Progenitor cell of endocrine pancreas (in vitro differentiated cells): Measurements from ENCODE around the gene FIBCD1. TPM values are rescaled to one million over a fixed set of nuclear protein-coding genes. Genes with fewer than 3 reads are reported as not detected.

Experiments used
- DNase-seq: peaks from one replicate; pipeline ENCODE4 v3.0.0; 2021; ENCODE audit warnings: low spot score; ENCODE audit not compliant: unreplicated experiment
- H3K27ac Mint-ChIP-seq: 2 replicates; pipeline ENCODE4 v1.8.0; 2021; ENCODE audit warnings: mild to moderate bottlenecking, moderate library complexity, mixed read lengths
- H3K27me3 Mint-ChIP-seq: 2 replicates; pipeline ENCODE4 v1.8.0; 2021; ENCODE audit warnings: mixed read lengths
- H3K36me3 Mint-ChIP-seq: 2 replicates; pipeline ENCODE4 v1.8.0; 2022; ENCODE audit warnings: mixed read lengths; ENCODE audit not compliant: insufficient read depth
- H3K4me1 Mint-ChIP-seq: 2 replicates; pipeline ENCODE4 v1.8.0; 2021; ENCODE audit warnings: low read depth, mixed read lengths
- H3K4me3 Mint-ChIP-seq: 2 replicates; pipeline ENCODE4 v1.8.0; 2021; ENCODE audit warnings: low read depth, mild to moderate bottlenecking, moderate library complexity, mixed read lengths
- H3K9me3 Mint-ChIP-seq: 2 replicates; pipeline ENCODE4 v1.8.0; 2021; ENCODE audit warnings: low read depth, mixed read lengths
- CTCF ChIP-seq: fragments of 200-600 bp; sonication (generic); IDR thresholded peaks from one replicate; pipeline ENCODE4 v1.5.0; 2021; ENCODE audit warnings: antibody characterized with exemption, mild to moderate bottlenecking; ENCODE audit not compliant: unreplicated experiment
- total RNA-seq: library from RNA; stranded (reverse); gene quantifications from 2 replicates; pipeline ENCODE4 v1.2.1, GENCODE V29; 2021

The FIBCD1 gene
- total RNA-seq, 1 donor from 2014 or later: not detected

GRCh38 chr9:130854835-130855234 lies 84.2 kb downstream of the FIBCD1 start:
- H3K27me3 Mint-ChIP-seq: no peaks in the 10 kb centered on the region
- peak overlapping the region; percentile 56 for H3K27ac Mint-ChIP-seq
- H3K9me3 Mint-ChIP-seq: no peaks in the 10 kb centered on the region
- DNase-seq: no peak
- no peak overlapping the region for H3K4me3 Mint-ChIP-seq
- no peak for TF ChIP-seq CTCF
- H3K4me1 Mint-ChIP-seq: peaks cover 11% of the 10 kb centered on the region
- peaks cover 17% of the 10 kb centered on the region for H3K36me3 Mint-ChIP-seq

GRCh38 chr9:130854092-130854491 lies 85.0 kb downstream of the FIBCD1 start:
- Mint-ChIP-seq H3K36me3 (peaks cover 16% of the 10 kb centered on the region), H3K4me3 (no peak overlapping the region), H3K27ac (peak overlapping the region; percentile 80), H3K4me1 (peaks cover 11% of the 10 kb centered on the region), H3K9me3 (no peaks in the 10 kb centered on the region), H3K27me3 (no peaks in the 10 kb centered on the region)
- TF ChIP-seq CTCF: no peak
- no peak for DNase-seq

DNA sequence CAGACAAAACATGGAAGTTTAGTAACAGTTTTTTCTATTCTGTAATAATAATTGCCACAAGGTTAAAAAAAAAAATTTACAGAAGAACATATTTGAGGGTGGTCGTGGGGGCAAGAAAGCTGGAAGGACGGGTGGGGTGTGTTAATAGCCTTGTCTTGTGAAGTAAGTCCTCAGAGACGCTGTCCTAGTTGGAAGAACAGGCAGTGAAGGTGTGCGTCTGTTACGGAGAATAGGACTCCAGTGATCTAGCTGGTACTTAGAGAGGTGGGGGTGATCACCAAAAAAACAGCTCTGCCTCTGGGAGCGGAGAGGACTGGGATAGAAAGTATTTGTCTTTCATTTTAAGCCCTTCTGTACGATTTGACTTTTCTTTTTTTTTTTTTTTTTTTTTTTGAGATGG lies 86.2 kb downstream of the FIBCD1 start:
- no peak for DNase-seq
- Mint-ChIP-seq H3K4me1 (peaks cover under 1% of the 10 kb centered on the region), H3K27ac (peak overlapping the region; percentile 19), H3K27me3 (no peaks in the 10 kb centered on the region), H3K36me3 (peaks cover 16% of the 10 kb centered on the region), H3K9me3 (no peaks in the 10 kb centered on the region), H3K4me3 (no peak overlapping the region)
- TF ChIP-seq CTCF: no peak

Other genes starting within 250 kb of the FIBCD1 start
- gene EXOSC2, start 245.5 kb downstream of the FIBCD1 start, total RNA-seq: 45.9 and 46.5 TPM in 2 replicates
- gene ABL1, start 104.0 kb downstream of the FIBCD1 start, total RNA-seq: 113 TPM in 2 replicates
- gene QRFP, start 42.4 kb downstream of the FIBCD1 start, total RNA-seq: not detected in 2 replicates
- gene LAMC3, start 69.9 kb upstream of the FIBCD1 start, total RNA-seq: 0.12 and 0.27 TPM in 2 replicates
- gene AIF1L, start 157.3 kb upstream of the FIBCD1 start, total RNA-seq: 71.1 and 72.5 TPM in 2 replicates
- gene NUP214, start 186.3 kb upstream of the FIBCD1 start, total RNA-seq: 61.0 and 62.2 TPM in 2 replicates